Stimulated activated CD8-positive, alpha-beta memory T cell treated with anti-CD3 and anti-CD28 coated beads, Interleukin-2, amount 100 ng/mL, for 48 hours (primary cell): ENCODE measurements around the gene TCF4.

Experiments used
- DNase-seq, 2 donors: peaks; one replicate each; pipeline ENCODE4 v3.0.0-alpha.2; 2020; ENCODE audit warnings: low read depth in 2 of 2

Gene TCF4

GRCh38 chr18:55588111-55588869, at the start of gene TCF4:
TSS of gene TCF4 (minus strand) at chr18:55588192. CDS start at chr18:55587116, 1,076 bp downstream.
- DNase-seq = no peak

DNA sequence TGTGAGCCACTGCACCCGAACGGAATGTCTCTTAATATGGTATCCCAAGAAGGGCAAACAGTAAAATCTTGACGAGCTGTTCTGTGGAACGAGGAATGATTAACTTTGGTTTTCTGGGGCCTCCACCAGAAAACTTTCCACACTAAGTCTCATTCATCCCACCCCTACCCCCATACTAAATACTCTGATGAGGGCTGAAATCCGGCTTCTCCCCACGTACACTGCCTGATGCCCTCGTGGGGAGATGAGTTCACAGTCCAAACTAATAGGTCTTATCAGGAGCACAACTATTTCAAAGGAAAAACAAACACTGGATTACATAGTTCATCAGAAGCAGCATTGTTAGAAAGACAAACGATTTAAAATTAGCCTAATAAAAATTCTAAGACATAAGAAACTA, 49.2 kb upstream of the TCF4 start:
- DNase-seq = no peak

- no peak for DNase-seq
Observed at GRCh38 chr18:55635439-55635838, 47.4 kb upstream of the TCF4 start.

DNA sequence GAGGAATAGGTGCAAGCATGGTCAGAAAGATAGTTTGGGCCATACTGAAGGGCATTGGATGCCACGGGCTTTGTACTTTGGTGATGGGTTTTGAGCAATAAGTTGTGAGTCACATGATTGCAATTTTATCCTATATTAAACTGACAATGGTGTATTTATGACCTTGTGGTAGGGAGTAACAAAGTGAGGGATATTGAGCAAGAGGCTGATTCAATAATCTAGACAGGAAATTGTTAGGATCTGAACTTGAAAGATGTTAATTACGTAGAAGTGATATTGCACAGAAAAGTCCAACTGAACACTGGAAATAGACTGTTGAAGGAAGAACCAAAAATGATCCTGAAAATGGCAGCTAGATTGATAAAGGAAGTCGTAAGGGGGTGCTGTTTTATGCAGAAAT, 46.6 kb upstream of the TCF4 start:
- no peak for DNase-seq

DNA sequence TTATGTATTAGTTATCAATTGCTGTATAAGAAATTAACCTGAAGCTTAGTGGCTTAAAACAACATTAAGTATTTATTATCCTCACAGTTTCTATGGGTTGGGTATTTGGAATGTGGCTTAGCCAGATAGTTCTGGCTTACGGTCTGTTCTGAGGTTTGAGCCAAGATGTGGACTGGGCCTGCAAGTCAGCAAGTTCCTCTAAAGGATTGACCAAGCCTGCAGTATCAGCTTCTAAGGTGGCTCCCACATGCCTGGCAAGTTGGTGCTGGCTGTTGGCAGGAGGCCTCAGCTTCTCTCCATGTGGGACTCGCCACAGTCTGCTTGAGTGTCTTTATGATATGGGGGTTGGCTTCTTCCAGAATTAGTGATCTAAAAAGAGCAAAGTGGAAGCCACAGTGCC, 45.0 kb upstream of the TCF4 start:
- no peak for DNase-seq

- no peak for DNase-seq
Observed at GRCh38 chr18:55629133-55629532, 41.1 kb upstream of the TCF4 start.

- DNase-seq = no peak
Observed at GRCh38 chr18:55627007-55627406, 39.0 kb upstream of the TCF4 start.

DNA sequence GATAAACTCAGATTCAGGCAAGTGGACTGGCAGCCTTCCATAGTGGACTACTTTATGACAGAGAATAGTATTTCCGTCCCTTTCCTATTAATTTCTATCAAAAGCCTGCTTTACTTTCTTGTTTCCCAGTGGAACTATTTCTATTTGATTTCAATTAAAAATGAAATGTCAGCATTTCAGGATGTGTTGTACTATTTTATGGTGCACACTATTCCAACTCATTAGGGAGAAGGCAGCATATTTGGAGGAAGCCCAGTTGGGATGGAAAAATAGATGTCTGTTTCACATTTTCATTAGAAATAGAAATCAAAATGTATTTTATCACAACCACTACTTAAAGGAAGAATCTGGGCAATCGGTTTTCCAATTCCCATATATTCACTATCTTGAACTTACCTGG, 37.9 kb upstream of the TCF4 start:
- no peak for DNase-seq

DNA sequence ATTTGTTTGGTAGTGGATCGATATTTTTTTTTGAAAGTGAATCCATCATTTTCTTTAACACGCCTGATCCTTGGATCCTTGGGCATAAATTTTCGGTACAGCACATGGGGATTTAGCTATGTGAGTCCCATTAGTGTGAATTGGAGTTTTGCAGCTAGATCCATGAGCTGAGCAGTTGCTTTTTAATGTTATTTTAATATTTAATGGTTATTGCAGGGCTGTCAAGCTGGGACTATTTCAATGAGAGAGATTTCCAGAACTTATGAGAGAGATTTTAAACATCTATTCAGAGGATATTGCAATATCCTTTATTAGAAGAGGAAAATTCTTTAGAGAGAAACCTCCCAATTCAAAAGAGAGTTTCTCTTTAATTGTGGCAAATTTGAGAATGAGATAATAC, 35.6 kb upstream of the TCF4 start:
- DNase-seq = no peak

DNA sequence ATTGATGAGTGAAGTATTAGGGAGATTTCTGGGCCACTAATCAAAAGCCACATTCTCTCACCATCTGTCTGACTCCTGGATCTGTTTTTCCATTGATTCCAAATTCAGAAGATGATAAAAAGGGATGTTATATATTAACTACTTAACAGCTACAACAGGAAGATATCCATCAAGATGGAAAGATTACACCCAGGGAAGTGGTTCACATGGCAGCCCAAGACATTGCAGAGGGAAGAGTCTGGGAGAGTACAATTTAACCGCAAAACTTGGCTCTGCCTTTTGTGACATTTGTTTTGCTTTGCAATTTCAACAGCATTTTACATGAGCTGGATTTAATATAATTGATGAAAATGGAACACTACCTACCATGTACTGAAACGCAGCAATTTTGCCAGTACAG, 22.5 kb upstream of the TCF4 start:
- no peak for DNase-seq

- no peak for DNase-seq
Observed at GRCh38 chr18:55609160-55609825, 21.3 kb upstream of the TCF4 start.

DNA sequence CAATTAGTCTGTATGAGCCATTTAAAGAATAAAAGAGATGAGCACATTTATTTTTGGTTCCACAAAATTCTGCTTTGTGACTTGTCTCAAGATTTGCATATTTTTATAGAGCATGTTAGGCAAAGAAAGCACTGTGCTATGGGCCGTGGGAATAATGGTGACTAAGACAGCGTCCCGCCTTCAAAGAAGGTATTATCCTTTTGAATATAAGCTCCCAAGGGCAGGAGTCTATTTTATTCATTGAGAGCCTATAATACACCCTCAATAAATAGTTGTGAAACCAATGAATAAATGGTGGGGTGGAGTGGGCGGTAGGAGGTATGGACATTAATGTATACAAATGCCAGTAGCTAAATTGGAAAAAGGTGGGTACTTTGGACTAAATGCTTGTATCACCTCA, 20.5 kb upstream of the TCF4 start:
- DNase-seq = no peak

- DNase-seq = no peak
Observed at GRCh38 chr18:55607773-55608172, 19.8 kb upstream of the TCF4 start.

DNA sequence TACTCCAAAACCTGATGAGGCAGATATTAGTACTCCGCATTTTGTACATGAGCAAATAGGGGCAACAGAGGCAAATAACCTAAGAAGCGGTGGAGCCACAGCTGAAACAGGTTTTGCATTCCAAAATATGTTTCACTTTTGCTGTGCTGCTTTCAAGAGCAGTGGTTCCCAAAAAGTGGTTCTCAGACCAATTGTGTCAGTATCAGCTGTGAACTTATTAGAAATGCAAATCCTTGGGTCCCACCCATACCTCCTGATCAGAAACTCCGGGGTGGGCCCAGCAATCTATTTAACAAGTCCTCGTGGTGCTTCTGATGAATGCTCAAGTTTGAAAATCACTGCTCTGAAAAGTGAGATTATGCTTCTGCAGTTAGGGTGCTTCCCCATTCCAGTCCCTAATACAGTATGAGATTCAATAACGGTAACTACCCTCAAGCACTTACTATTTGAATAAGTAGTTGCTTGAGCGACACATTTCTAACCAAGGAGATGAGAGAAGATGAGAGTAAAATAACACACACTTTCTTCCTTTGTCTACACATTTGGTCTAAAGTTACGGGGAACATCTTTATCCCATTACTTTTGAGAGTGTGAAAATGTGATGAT, 17.8 kb upstream of the TCF4 start:
- no peak for DNase-seq

DNA sequence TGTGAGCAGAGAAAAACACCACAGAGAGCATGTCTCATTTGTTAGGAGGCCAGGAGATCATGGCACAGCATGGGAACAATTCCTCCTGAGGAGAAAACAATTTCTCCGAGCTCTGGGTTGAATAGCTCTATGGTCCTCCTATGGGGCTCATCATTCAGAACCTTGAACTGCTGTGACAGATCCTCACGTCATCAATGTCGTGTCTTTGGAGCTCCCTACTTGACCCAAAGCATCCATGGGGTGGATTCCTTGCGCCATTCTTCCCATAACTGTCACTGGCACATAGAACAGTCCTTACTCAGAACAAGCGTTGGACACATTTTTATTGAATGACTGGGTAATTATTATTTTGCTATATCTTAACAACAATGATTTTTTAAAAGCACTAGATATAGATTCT, 15.8 kb upstream of the TCF4 start:
- no peak for DNase-seq

DNA sequence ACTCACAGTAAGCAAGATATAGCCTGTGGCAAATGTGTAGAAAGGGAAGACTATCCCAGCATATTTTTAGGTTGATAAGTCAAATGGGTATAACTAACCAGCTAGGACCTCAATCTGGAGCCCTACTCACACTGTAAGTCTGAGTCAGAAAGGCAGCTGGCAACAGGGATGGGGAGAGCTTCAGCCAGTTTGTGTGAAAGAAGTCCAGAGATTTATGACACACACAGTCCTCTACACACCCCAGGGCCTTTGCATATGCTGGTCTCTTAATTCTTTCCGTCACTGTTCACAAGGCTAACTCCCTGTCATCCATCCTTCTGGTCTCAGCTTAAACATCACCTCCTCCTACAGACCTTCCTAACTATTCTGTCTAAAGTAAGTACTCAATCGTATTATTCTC, 5.9 kb upstream of the TCF4 start:
- DNase-seq = no peak

- no peak for DNase-seq
Observed at GRCh38 chr18:55592572-55592971, 4.6 kb upstream of the TCF4 start.

DNA sequence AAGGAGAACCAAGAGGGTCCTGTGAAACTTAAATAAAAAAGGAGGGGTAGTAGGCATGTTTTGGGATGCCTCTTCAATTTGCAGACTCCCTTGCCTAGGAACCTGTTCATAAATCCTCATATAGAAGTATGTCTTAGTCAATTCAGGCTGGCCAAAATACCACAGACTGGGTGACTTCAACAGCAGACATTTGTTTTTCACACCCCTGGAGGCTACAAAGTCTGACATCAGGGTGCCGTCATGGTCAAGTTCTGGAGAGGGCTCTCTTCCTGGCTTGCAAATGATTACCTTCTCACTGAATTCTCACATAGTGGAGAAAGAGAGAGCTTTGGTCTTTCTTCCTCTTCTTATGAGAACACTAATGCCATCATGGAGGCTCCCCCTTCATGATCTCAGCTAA, 4.1 kb upstream of the TCF4 start:
- DNase-seq = no peak

GRCh38 chr18:55589625-55590291, 1.8 kb upstream of the TCF4 start:
- peak; percentile 57 to 70 for DNase-seq

DNA sequence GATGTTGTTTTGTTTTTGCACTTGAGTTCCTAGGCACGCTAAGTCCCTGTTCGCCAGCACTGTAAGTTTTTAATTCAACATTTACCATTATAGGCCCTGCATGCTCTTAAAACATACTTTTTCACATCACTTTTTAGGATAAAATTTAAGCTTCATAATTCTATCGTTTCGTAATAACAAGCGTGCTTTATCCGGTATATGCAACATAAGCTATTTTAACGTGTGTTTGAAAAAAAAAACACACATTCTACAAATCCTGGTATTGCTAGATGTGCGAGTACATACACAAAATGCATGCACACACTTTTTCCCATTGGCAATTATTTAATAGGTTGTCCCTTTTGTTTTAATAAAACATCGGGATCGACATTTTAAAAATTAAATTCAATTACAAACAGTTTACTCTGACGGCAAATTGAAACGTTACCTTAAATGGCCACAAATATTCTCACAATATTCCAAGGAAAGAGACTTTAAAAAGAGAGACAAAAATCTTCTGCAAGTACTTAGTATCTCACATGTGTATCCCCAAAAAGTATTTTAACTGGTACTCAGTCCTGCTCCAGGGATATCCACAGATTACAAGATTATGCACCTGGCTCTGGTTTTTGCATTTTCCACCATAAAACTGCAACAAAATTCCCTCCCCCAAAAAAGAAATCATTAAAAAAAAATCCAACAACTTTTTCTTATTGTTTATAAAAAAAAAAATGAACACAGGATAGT, 1.0 kb upstream of the TCF4 start:
- DNase-seq = no peak

GRCh38 chr18:55587418-55588110, 428 bp downstream of the TCF4 start:
- no peak for DNase-seq
